Measurements from ENCODE around the gene CFP. TPM values are rescaled to one million over a fixed set of nuclear protein-coding genes. Genes with fewer than 3 reads are reported as not detected.

Gene CFP
- total RNA-seq, 1 experiment from 2014 or later = 1.3 TPM

GRCh38 chrX:47577424-47577823 lies 52.3 kb downstream of the CFP start:
- ChIA-PET POLR2A (no interaction called here), RAD21 (ENCODE audit: low non-redundant PET in 1 of 2, low total read pairs in 2 of 2, uncharacterized antibody in 2 of 2, unreplicated experiment in 2 of 2) (no interaction called here), CTCF (no interaction called here)
- ATAC-seq (no peak), DNase-seq (ENCODE audit: low read depth, low spot score) (no peak)
- intact Hi-C loops (cut with micrococcal nuclease) = no loop called here
- H3K4me2 ChIP-seq (ENCODE audit: low read length) = no peak overlapping the region
- peaks cover under 1% of the 10 kb centered on the region for H3K79me2 ChIP-seq (ENCODE audit: insufficient read depth, low read length)
- H3K9me2 ChIP-seq (ENCODE audit: insufficient read depth) = no peaks in the 10 kb centered on the region
- no peaks in the 10 kb centered on the region for H3K9me3 ChIP-seq (ENCODE audit: control insufficient read depth in 1 of 2, insufficient read depth in 1 of 2, low read depth in 1 of 2, low read length in 2 of 2)
- H4K20me1 ChIP-seq (ENCODE audit: insufficient read depth) = no peaks in the 10 kb centered on the region
- no peaks in the 10 kb centered on the region for H3K36me3 ChIP-seq (ENCODE audit: control insufficient read depth in 1 of 2, insufficient read depth in 2 of 2, low read length in 2 of 2)
- TF ChIP-seq POLR2AphosphoS5 (IDR thresholded peaks at IDR 0.05; ENCODE audit: low read depth, low read length) = no peak
- no peak for TF ChIP-seq SRF (IDR thresholded peaks at IDR 0.05; ENCODE audit: low read depth)
- no peak for TF ChIP-seq POLR2A (IDR thresholded peaks at IDR 0.05; ENCODE audit: borderline replicate concordance, extremely low read depth, insufficient read depth, insufficient read length)
- TF ChIP-seq ZNF274 (IDR thresholded peaks at IDR 0.05; ENCODE audit: low read depth, low read length) = no peak
- no peak for TF ChIP-seq EZH2 (IDR thresholded peaks at IDR 0.05)
- H3K27ac ChIP-seq (ENCODE audit: low read depth, low read length) = no peak overlapping the region
- H3K4me1 ChIP-seq (ENCODE audit: control insufficient read depth in 1 of 2, insufficient read depth in 2 of 2, low read length in 2 of 2) = peaks cover 12 to 50% of the 10 kb centered on the region in 2 experiments
- H3K9ac ChIP-seq (ENCODE audit: low read length) = no peak overlapping the region
- H3K27me3 ChIP-seq (ENCODE audit: insufficient read depth, low read length) = no peaks in the 10 kb centered on the region
- no peak overlapping the region for H3K4me3 ChIP-seq (replicated peaks in 1 of 2; ENCODE audit: low read depth in 1 of 2, low read length in 2 of 2)
- no peak overlapping the region for H2AFZ ChIP-seq (ENCODE audit: low read depth, low read length, poor library complexity, severe bottlenecking)
- BruUV-seq (replicated peaks) = no TSS peak

DNA sequence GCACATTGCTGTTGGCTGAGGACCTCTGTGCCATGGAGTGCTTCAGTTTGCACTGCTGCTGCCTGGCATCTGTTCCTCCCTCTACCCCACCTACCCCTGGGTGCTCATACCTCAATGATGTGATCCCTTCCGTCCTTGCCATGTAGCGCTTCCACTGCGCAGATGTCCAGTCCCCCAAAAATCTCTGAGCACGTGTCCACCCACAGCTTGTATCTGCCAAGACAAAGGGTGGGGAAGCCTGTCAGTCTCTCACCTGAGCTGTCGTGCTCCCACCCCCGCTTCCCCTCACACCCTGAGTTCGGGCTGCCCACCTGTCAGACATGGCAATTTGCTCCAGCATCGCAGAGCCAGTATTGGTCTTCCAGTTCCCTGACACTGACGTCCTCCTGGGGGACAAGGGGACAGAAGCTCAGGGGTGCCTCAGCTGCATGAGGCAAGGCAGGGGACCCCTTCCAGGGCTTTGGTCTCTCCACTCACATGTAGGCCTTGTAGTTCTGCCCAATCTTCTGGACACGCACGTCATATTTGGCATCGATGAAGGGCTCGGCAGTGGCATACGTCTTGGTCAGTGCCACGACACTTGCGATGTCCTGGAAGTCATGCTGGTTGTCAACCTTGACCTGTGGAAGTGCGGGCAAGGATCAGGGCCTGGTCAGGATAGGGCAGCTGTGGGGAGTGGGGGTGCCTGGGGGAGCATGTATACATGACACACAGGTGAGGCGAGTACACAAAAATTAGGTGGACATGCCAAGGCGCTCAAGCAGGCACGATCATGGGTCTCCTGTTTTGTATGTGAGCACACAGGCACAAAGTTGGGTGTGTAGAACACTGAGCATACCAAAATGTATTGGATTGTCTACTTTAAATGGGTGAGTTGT lies 53.5 kb downstream of the CFP start:
- no peak overlapping the region for H3K4me3 ChIP-seq (replicated peaks in 1 of 2; ENCODE audit: low read depth in 1 of 2, low read length in 2 of 2)
- no peaks in the 10 kb centered on the region for H3K9me3 ChIP-seq (ENCODE audit: control insufficient read depth in 1 of 2, insufficient read depth in 1 of 2, low read depth in 1 of 2, low read length in 2 of 2)
- BruUV-seq (replicated peaks) = no TSS peak
- RAD21 ChIA-PET (ENCODE audit: low non-redundant PET in 1 of 2, low total read pairs in 2 of 2, uncharacterized antibody in 2 of 2, unreplicated experiment in 2 of 2) = no interaction called here
- ATAC-seq (no peak), DNase-seq (ENCODE audit: low read depth, low spot score) (no peak)
- TF ChIP-seq SRF (IDR thresholded peaks at IDR 0.05; ENCODE audit: low read depth) = no peak
- TF ChIP-seq TCF7L2 (IDR thresholded peaks at IDR 0.05; ENCODE audit: borderline replicate concordance, extremely low read depth, insufficient read depth, insufficient read length) = no peak
- TF ChIP-seq, protein P1, sequence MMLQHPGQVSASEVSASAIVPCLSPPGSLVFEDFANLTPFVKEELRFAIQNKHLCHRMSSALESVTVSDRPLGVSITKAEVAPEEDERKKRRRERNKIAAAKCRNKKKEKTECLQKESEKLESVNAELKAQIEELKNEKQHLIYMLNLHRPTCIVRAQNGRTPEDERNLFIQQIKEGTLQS (IDR thresholded peaks at IDR 0.05) = no peak
- TF ChIP-seq REST (IDR thresholded peaks at IDR 0.05; ENCODE audit: low read depth) = no peak
- H3K79me2 ChIP-seq (ENCODE audit: insufficient read depth, low read length) = no peaks in the 10 kb centered on the region
- no peaks in the 10 kb centered on the region for H4K20me1 ChIP-seq (ENCODE audit: insufficient read depth)
- POLR2A ChIA-PET = no interaction called here
- no peak overlapping the region for H3K9ac ChIP-seq (ENCODE audit: low read length)
- no peaks in the 10 kb centered on the region for H3K9me2 ChIP-seq (ENCODE audit: insufficient read depth)
- 0 out of 4 replicates have a peak, but pooled peaks cover 0 to 2% of the 10 kb centered on the region in 2 experiments for H3K36me3 ChIP-seq (ENCODE audit: control insufficient read depth in 1 of 2, insufficient read depth in 2 of 2, low read length in 2 of 2)
- CTCF ChIA-PET = no interaction called here
- no peak overlapping the region for H3K4me2 ChIP-seq (ENCODE audit: low read length)
- intact Hi-C loops (cut with micrococcal nuclease) = no loop called here
- no peaks in the 10 kb centered on the region for H3K27me3 ChIP-seq (ENCODE audit: insufficient read depth, low read length)
- H3K27ac ChIP-seq (ENCODE audit: low read depth, low read length) = no peak overlapping the region
- no peak overlapping the region for H2AFZ ChIP-seq (ENCODE audit: low read depth, low read length, poor library complexity, severe bottlenecking)
- H3K4me1 ChIP-seq (ENCODE audit: control insufficient read depth in 1 of 2, insufficient read depth in 2 of 2, low read length in 2 of 2) = peaks cover 8 to 43% of the 10 kb centered on the region in 2 experiments; a peak in 3 of 4 replicates
